GM18519 (cell line): ENCODE data around the gene SEMA4D.

Experiments
- ATAC-seq: cut with Tn5 transposase; IDR thresholded peaks from one replicate; pipeline ENCODE4 v1.9.1; 2021; ENCODE audit warnings: mild to moderate bottlenecking, moderate library complexity; ENCODE audit not compliant: unreplicated experiment, low FRiP score

SEMA4D gene

GRCh38 chr9:89448381-89448780 lies 49.5 kb downstream of the SEMA4D start:
- ATAC-seq: no peak

- no peak for ATAC-seq
Observed at GRCh38 chr9:89447416-89447815, 50.5 kb downstream of the SEMA4D start.

- ATAC-seq: no peak
Observed at GRCh38 chr9:89446961-89447310, 51.0 kb downstream of the SEMA4D start.

- ATAC-seq: no peak
Observed at GRCh38 chr9:89446261-89446960, 51.5 kb downstream of the SEMA4D start.

- ATAC-seq: no peak
Observed at GRCh38 chr9:89445801-89446251, 52.1 kb downstream of the SEMA4D start.

- ATAC-seq: no peak
Observed at GRCh38 chr9:89444925-89445765, 52.8 kb downstream of the SEMA4D start.

- no peak for ATAC-seq
Observed at GRCh38 chr9:89444274-89444673, 53.6 kb downstream of the SEMA4D start.

GRCh38 chr9:89442981-89443814 lies 54.7 kb downstream of the SEMA4D start:
- no peak for ATAC-seq

- no peak for ATAC-seq
Observed at GRCh38 chr9:89442501-89442978, 55.4 kb downstream of the SEMA4D start.

- no peak for ATAC-seq
Observed at GRCh38 chr9:89441986-89442385, 55.9 kb downstream of the SEMA4D start.

GRCh38 chr9:89441655-89441970 lies 56.3 kb downstream of the SEMA4D start:
- no peak for ATAC-seq

GRCh38 chr9:89440951-89441654 lies 56.8 kb downstream of the SEMA4D start:
- ATAC-seq: no peak

GRCh38 chr9:89440548-89440947 lies 57.4 kb downstream of the SEMA4D start:
- no peak for ATAC-seq

- ATAC-seq: no peak
Observed at GRCh38 chr9:89440046-89440445, 57.9 kb downstream of the SEMA4D start.

- no peak for ATAC-seq
Observed at GRCh38 chr9:89439571-89439970, 58.3 kb downstream of the SEMA4D start.

GRCh38 chr9:89438194-89438593 lies 59.7 kb downstream of the SEMA4D start:
- ATAC-seq: no peak

GRCh38 chr9:89437772-89438171 lies 60.1 kb downstream of the SEMA4D start:
- ATAC-seq: no peak

- ATAC-seq: no peak
Observed at GRCh38 chr9:89436963-89437625, 60.8 kb downstream of the SEMA4D start.

- ATAC-seq: no peak
Observed at GRCh38 chr9:89436326-89436725, 61.6 kb downstream of the SEMA4D start.
